Smooth muscle cell (in vitro differentiated cells): ENCODE data around the gene VDAC2. TPM values are rescaled to one million over a fixed set of nuclear protein-coding genes. Genes with fewer than 3 reads are reported as not detected.

ENCODE experiments used
- DNase-seq: peaks from one replicate; lab custom pipeline; 2025; ENCODE audit not compliant: unreplicated experiment; lab: John Stamatoyannopoulos, UW
- H2AFZ ChIP-seq: fragments of 200-600 bp; sonication (generic); 2 replicates; pipeline ENCODE4 v1.6.0; 2016; ENCODE audit warnings: antibody characterized with exemption, low read depth, mild to moderate bottlenecking
- H3F3A ChIP-seq: fragments of 200-600 bp; sonication (generic); 2 replicates; pipeline ENCODE4 v1.6.0; 2017; ENCODE audit warnings: antibody characterized with exemption, low read depth
- H3K27ac ChIP-seq: fragments of 200-600 bp; sonication (generic); 2 replicates; pipeline ENCODE4 v1.5.1; 2016; ENCODE audit warnings: low read depth, mild to moderate bottlenecking
- H3K27me3 ChIP-seq: fragments of 200-600 bp; sonication (generic); 2 replicates; pipeline ENCODE4 v1.6.1; 2016; ENCODE audit warnings: low read depth, mild to moderate bottlenecking
- H3K36me3 ChIP-seq: fragments of 200-600 bp; sonication (generic); 2 replicates; pipeline ENCODE4 v1.5.1; 2016; ENCODE audit warnings: low read depth
- H3K4me1 ChIP-seq: fragments of 200-600 bp; sonication (generic); 2 replicates; pipeline ENCODE4 v1.5.1; 2016; ENCODE audit warnings: low read depth
- H3K4me2 ChIP-seq: fragments of 200-600 bp; sonication (generic); 2 replicates; pipeline ENCODE4 v1.6.0; 2016; ENCODE audit warnings: mild to moderate bottlenecking
- H3K4me3 ChIP-seq: fragments of 200-600 bp; sonication (generic); 2 replicates; pipeline ENCODE4 v1.5.1; 2016; ENCODE audit warnings: mild to moderate bottlenecking
- H3K79me2 ChIP-seq: fragments of 200-600 bp; sonication (generic); 2 replicates; pipeline ENCODE4 v1.6.0; 2016; ENCODE audit warnings: low read depth, mild to moderate bottlenecking
- H3K9ac ChIP-seq: fragments of 200-600 bp; sonication (generic); 2 replicates; pipeline ENCODE4 v1.6.0; 2016; ENCODE audit warnings: low read depth
- H3K9me3 ChIP-seq: fragments of 200-600 bp; sonication (generic); replicated peaks from 2 replicates; pipeline ENCODE4 v1.5.1; 2016; ENCODE audit warnings: low read depth
- H4K20me1 ChIP-seq: fragments of 200-600 bp; sonication (generic); 2 replicates; pipeline ENCODE4 v1.6.0; 2016; ENCODE audit warnings: low read depth
- CTCF ChIP-seq: fragments of 200-600 bp; sonication (generic); IDR thresholded peaks from 2 replicates; pipeline ENCODE4 v1.5.1; 2017; ENCODE audit warnings: borderline replicate concordance, mild to moderate bottlenecking, antibody characterized with exemption; ENCODE audit not compliant: insufficient read depth, poor library complexity, severe bottlenecking
- WGBS: methylation state at CpG from one replicate; pipeline ENCODE4 v1.1.7; 2016; ENCODE audit warnings: low lambda C conversion rate; 5-methylcytosine and 5-hydroxymethylcytosine counted together
- polyA plus RNA-seq: library from polyadenylated mRNA; unstranded; fragments of >200 nt; fragmentation: Nextera tagmentation; extraction: Ambion mirVana; gene quantifications from 2 replicates; pipeline ENCODE4 v1.2.1, GENCODE V29; 2016
- total RNA-seq: library from RNA; depleted of rRNA; stranded (reverse); fragments of >200 nt; gene quantifications from 2 replicates; pipeline ENCODE4 v1.2.3, GENCODE V29; 2014

VDAC2 gene
- total and polyA plus RNA-seq, 2 experiments from 2014 or later: 183 to 207 TPM

GRCh38 chr10:75246506-75246905, 35.9 kb downstream of the VDAC2 start:
- Histone ChIP-seq H3K79me2 (no peaks in the 10 kb centered on the region), H3K27ac (no peak overlapping the region), H4K20me1 (no peaks in the 10 kb centered on the region), H2AFZ (no peak overlapping the region), H3K36me3 (no peaks in the 10 kb centered on the region), H3K4me2 (no peak overlapping the region), H3K4me1 (no peaks in the 10 kb centered on the region), H3K4me3 (no peak overlapping the region), H3F3A (no peaks in the 10 kb centered on the region), H3K9me3 (no peaks in the 10 kb centered on the region), H3K27me3 (no peaks in the 10 kb centered on the region), H3K9ac (no peak overlapping the region)
- no peak for TF ChIP-seq CTCF
- 90% methylated on average over 6 of the region's 6 CpGs for WGBS
- no peak for DNase-seq

DNA sequence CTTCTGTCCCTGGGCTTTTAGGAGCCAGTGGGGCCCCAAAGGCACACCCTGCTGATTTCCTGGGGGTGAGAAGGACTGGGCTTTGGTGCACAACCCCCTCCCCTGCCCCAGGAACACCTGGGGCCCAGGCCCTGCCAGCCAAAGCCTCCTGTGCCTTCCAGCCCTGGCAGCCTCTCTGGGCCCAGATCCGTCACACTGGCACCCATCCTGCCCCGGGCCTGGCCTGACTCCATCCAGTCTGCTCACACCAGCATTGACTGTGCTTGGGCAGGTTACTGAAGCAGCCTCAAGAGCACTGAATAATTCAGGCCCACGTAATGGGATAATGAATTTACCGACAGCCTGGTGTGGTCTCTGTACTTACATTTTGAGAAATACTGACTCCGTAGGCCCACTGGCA, 37.2 kb downstream of the VDAC2 start:
- Histone ChIP-seq H3K36me3 (no peaks in the 10 kb centered on the region), H3K4me3 (no peak overlapping the region), H3F3A (no peaks in the 10 kb centered on the region), H2AFZ (no peak overlapping the region), H3K27ac (no peak overlapping the region), H3K27me3 (no peaks in the 10 kb centered on the region), H3K4me2 (no peak overlapping the region), H4K20me1 (no peaks in the 10 kb centered on the region), H3K9me3 (peaks cover 3% of the 10 kb centered on the region), H3K79me2 (no peaks in the 10 kb centered on the region), H3K4me1 (no peaks in the 10 kb centered on the region), H3K9ac (no peak overlapping the region)
- DNase-seq: no peak
- WGBS: 92% methylated on average over 5 of the region's 5 CpGs
- TF ChIP-seq CTCF: no peak

DNA sequence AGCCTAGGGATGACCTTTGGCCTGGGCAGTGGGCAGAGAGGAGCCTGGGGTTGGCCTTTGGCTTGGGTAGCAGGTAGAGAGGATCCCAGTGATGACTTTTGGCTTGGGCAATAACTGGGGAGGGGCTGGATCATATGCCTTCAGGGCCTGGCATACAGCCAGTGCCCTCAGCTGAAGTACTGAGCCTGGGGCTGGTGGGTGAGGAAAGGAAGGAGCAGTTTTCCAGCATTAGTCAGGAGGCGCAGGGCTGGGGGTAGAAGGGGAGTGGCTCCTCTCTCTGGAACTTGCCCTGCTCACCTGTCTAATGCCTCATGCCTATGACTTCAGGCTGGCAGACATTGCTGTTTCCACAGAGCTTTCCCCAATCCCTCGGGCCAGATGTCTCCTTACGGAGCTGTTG, 40.3 kb downstream of the VDAC2 start:
- H3F3A ChIP-seq: no peaks in the 10 kb centered on the region
- H4K20me1 ChIP-seq: no peaks in the 10 kb centered on the region
- no peaks in the 10 kb centered on the region for H3K36me3 ChIP-seq
- no peak overlapping the region for H3K4me2 ChIP-seq
- H3K27me3 ChIP-seq: no peaks in the 10 kb centered on the region
- TF ChIP-seq CTCF: no peak
- H3K4me1 ChIP-seq: no peaks in the 10 kb centered on the region
- H3K9ac ChIP-seq: no peak overlapping the region
- no peak overlapping the region for H2AFZ ChIP-seq
- H3K4me3 ChIP-seq: no peak overlapping the region
- H3K27ac ChIP-seq: no peak overlapping the region
- peaks cover 15% of the 10 kb centered on the region for H3K9me3 ChIP-seq
- WGBS: 96% methylated on average over 3 of the region's 3 CpGs
- DNase-seq: no peak
- H3K79me2 ChIP-seq: no peaks in the 10 kb centered on the region

- Histone ChIP-seq H2AFZ (no peak overlapping the region), H3F3A (no peaks in the 10 kb centered on the region), H3K4me3 (no peak overlapping the region), H3K27me3 (no peaks in the 10 kb centered on the region), H3K9ac (no peak overlapping the region), H3K9me3 (peaks cover 15% of the 10 kb centered on the region), H3K4me2 (no peak overlapping the region), H3K27ac (no peak overlapping the region), H3K4me1 (no peaks in the 10 kb centered on the region), H3K79me2 (no peaks in the 10 kb centered on the region), H4K20me1 (no peaks in the 10 kb centered on the region), H3K36me3 (no peaks in the 10 kb centered on the region)
- TF ChIP-seq CTCF: no peak
- DNase-seq: no peak
- 100% methylated on average over 1 of the region's 1 CpG for WGBS
These were observed 43.0 kb downstream of the VDAC2 start for GRCh38 chr10:75253281-75254220.
